HG02885 (cell line): ENCODE measurements around the gene LRP5.
"Not testable (repeated sequence)": the region's sequence is repeated elsewhere in the genome, so short reads cannot be mapped to it uniquely, and the experiment has no call there.

Source experiments
- ATAC-seq: cut with Tn5 transposase; IDR thresholded peaks from one replicate; pipeline ENCODE4 v1.9.1; 2021; ENCODE audit warnings: mild to moderate bottlenecking; ENCODE audit not compliant: unreplicated experiment, poor library complexity

Gene LRP5

GRCh38 chr11:68341557-68342458 is 29.4 kb downstream of the LRP5 start:
- ATAC-seq: no peak

GRCh38 chr11:68342459-68343158 is 30.2 kb downstream of the LRP5 start:
- no peak for ATAC-seq

GRCh38 chr11:68343761-68344256 is 31.4 kb downstream of the LRP5 start:
- no peak for ATAC-seq

- ATAC-seq: not testable (repeated sequence)
Observed at GRCh38 chr11:68344821-68345220, 32.4 kb downstream of the LRP5 start.

GRCh38 chr11:68345776-68346461 is 33.5 kb downstream of the LRP5 start:
- no peak for ATAC-seq

GRCh38 chr11:68346462-68346790 is 34.0 kb downstream of the LRP5 start:
- ATAC-seq: no peak

GRCh38 chr11:68347345-68347744 is 35.0 kb downstream of the LRP5 start:
- ATAC-seq: no peak

- ATAC-seq: no peak
Observed at GRCh38 chr11:68347841-68348240, 35.5 kb downstream of the LRP5 start.

- ATAC-seq: no peak
Observed at GRCh38 chr11:68349461-68350249, 37.3 kb downstream of the LRP5 start.

- no peak for ATAC-seq
Observed at GRCh38 chr11:68350759-68351449, 38.5 kb downstream of the LRP5 start.

- no peak for ATAC-seq
Observed at GRCh38 chr11:68351450-68352275, 39.3 kb downstream of the LRP5 start.

GRCh38 chr11:68352591-68352990 is 40.2 kb downstream of the LRP5 start:
- no peak for ATAC-seq

GRCh38 chr11:68353118-68353517 is 40.7 kb downstream of the LRP5 start:
- ATAC-seq: no peak

GRCh38 chr11:68353669-68354068 is 41.3 kb downstream of the LRP5 start:
- ATAC-seq: no peak

GRCh38 chr11:68354148-68354872 is 41.9 kb downstream of the LRP5 start:
- ATAC-seq: no peak

GRCh38 chr11:68355471-68355870 is 43.1 kb downstream of the LRP5 start:
- no peak for ATAC-seq

GRCh38 chr11:68357568-68357967 is 45.2 kb downstream of the LRP5 start:
- no peak for ATAC-seq

GRCh38 chr11:68358416-68358815 is 46.0 kb downstream of the LRP5 start:
- ATAC-seq: no peak
